ENCODE data around the gene OR8B4. TPM values are rescaled to one million over a fixed set of nuclear protein-coding genes. Genes with fewer than 3 reads are reported as not detected.
A peak's percentile ranks its signal among the peaks of the same experiment; 100 is the strongest.
"Not testable (repeated sequence)": the region's sequence is repeated elsewhere in the genome, so short reads cannot be mapped to it uniquely, and the experiment has no call there.

Gene OR8B4
- total RNA-seq, 2 donors from 2014 or later: not detected

DNA sequence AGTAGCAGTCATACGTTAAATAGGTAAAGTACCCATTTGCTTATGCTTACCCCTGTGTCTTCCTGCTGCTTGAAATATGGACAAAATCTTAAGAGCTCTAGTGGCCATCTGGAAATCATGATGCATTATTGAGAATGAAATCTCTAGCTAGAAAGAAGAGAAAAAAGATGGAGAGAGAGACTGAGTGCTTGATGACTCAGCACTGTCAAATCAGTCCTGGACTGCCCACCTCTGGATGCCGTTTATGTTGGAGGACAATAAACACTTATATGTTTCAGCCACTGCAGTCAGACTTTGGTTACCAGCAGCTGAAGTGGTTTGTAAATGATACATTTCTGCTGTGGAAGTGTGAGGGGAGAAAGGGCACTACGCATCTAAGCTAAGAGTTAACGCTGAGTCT lies 3.6 kb downstream of the OR8B4 start:
- no peaks in the 10 kb centered on the region for H3K4me1 ChIP-seq (replicated peaks)
- no peak overlapping the region for H3K27ac ChIP-seq
- intact Hi-C loops (cut with DNase I): no loop called here
- no peaks in the 10 kb centered on the region for H3K9me3 ChIP-seq
- no peak for DNase-seq (ENCODE audit: low spot score)
- H3K4me3 ChIP-seq: no peak overlapping the region
- no peaks in the 10 kb centered on the region for H3K36me3 ChIP-seq
- H3K27me3 ChIP-seq (replicated peaks; ENCODE audit: insufficient read depth): no peaks in the 10 kb centered on the region
- 75% methylated on average over 4 of the region's 4 CpGs for WGBS
- TF ChIP-seq, protein P1, sequence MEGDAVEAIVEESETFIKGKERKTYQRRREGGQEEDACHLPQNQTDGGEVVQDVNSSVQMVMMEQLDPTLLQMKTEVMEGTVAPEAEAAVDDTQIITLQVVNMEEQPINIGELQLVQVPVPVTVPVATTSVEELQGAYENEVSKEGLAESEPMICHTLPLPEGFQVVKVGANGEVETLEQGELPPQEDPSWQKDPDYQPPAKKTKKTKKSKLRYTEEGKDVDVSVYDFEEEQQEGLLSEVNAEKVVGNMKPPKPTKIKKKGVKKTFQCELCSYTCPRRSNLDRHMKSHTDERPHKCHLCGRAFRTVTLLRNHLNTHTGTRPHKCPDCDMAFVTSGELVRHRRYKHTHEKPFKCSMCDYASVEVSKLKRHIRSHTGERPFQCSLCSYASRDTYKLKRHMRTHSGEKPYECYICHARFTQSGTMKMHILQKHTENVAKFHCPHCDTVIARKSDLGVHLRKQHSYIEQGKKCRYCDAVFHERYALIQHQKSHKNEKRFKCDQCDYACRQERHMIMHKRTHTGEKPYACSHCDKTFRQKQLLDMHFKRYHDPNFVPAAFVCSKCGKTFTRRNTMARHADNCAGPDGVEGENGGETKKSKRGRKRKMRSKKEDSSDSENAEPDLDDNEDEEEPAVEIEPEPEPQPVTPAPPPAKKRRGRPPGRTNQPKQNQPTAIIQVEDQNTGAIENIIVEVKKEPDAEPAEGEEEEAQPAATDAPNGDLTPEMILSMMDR (IDR thresholded peaks at IDR 0.05): no peak
- TF ChIP-seq POLR2AphosphoS5 (IDR thresholded peaks at IDR 0.05) (no peak), POLR2A (IDR thresholded peaks at IDR 0.05) (no peak)

DNA sequence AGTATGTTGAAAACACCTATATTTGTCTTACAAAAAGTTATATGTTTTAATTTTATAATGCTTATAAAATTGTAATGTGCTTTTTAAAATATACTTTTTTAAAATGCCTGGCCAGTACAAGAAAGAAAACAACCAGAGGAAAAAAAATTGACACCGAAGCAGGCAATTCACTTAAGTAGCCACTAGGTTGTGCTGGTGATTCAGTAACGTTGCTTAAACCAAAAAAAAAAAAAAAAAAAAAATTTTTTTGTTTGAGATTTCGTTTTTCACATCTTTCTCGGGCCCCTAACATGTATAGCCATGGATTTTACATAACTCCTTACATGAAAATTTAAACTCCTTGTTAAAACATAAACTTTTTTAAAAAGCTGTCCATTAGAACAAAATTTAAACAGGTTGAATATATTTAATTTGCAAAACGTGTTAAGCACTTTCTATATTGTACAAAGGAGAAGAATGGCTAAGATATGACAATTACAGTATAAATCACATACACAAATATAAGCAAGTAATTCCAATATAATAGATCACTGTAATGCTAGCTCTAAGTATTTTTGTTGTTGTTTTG lies 9.2 kb downstream of the OR8B4 start:
- H3K4me1 ChIP-seq (replicated peaks): no peaks in the 10 kb centered on the region
- H3K4me3 ChIP-seq: no peak overlapping the region
- peaks cover 3% of the 10 kb centered on the region for H3K27me3 ChIP-seq (replicated peaks; ENCODE audit: insufficient read depth)
- 21% methylated on average over 5 of the region's 5 CpGs for WGBS
- H3K27ac ChIP-seq: no peak overlapping the region
- no peak for TF ChIP-seq POLR2A (IDR thresholded peaks at IDR 0.05)
- TF ChIP-seq, protein P1 (IDR thresholded peaks at IDR 0.05): peak in 3 of 4 experiments; percentile 29 to 54 (median 44)
- no peaks in the 10 kb centered on the region for H3K36me3 ChIP-seq
- no peaks in the 10 kb centered on the region for H3K9me3 ChIP-seq
- no peak for DNase-seq (ENCODE audit: low spot score)
- intact Hi-C loops (cut with DNase I): no loop called here

DNA sequence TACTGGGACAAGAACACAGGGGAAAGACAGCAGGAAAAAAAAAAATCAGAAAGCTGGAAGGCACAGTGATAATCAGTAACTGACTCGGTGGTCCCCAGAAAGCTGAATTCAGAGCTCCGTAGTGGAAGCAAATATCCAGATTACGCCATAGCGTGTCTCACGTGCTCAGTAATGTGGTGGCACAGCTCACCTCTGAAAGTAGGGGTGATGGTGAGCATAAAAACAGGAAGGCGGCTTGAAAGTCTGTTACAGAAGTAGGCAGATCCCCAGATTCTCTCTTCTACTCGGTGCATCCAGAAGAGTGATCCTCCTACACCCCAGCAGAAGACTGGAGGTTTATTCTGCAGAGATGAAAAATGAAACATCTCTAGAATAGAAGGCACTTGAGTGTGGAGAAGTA lies 14.8 kb downstream of the OR8B4 start:
- Histone ChIP-seq H3K27me3 (replicated peaks; ENCODE audit: insufficient read depth) (peaks cover 3% of the 10 kb centered on the region), H3K36me3 (no peaks in the 10 kb centered on the region), H3K4me1 (replicated peaks) (no peaks in the 10 kb centered on the region), H3K27ac (no peak overlapping the region), H3K9me3 (no peaks in the 10 kb centered on the region), H3K4me3 (no peak overlapping the region)
- intact Hi-C loops (cut with DNase I): no loop called here
- WGBS: 84% methylated on average over 7 of the region's 7 CpGs
- no peak for DNase-seq (ENCODE audit: low spot score)
- TF ChIP-seq POLR2A (IDR thresholded peaks at IDR 0.05) (no peak), POLR2AphosphoS5 (IDR thresholded peaks at IDR 0.05) (no peak)
- TF ChIP-seq, protein P1 (IDR thresholded peaks at IDR 0.05): no peak

DNA sequence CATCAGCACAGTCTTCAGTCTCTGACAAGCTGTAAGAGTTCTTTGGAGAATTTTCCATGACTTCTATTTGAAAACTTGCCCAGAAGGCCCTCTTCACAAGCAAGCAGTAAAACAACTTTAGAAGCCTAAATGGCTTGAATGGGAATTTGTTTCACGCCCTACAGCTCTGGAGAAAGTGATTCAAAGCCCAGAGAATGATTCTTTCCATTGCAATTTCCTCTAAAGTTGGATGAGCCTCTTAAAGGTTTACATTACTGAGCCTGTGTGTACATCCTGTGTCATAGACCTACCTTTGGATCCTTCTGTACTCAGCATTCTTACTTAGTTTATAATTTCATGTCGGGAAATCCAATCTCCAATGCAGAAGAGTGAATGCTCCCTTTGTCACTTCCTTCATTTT lies 19.1 kb downstream of the OR8B4 start:
- TF ChIP-seq POLR2A (IDR thresholded peaks at IDR 0.05): no peak
- TF ChIP-seq POLR2AphosphoS5 (IDR thresholded peaks at IDR 0.05): no peak
- TF ChIP-seq, protein P1 (IDR thresholded peaks at IDR 0.05): no peak
- intact Hi-C loops (cut with DNase I): no loop called here
- no peak overlapping the region for H3K27ac ChIP-seq
- no peaks in the 10 kb centered on the region for H3K4me1 ChIP-seq (replicated peaks)
- H3K27me3 ChIP-seq (replicated peaks; ENCODE audit: insufficient read depth): no peaks in the 10 kb centered on the region
- WGBS: 71% methylated on average over 2 of the region's 2 CpGs
- no peak overlapping the region for H3K4me3 ChIP-seq
- no peak for DNase-seq (ENCODE audit: low spot score)
- H3K9me3 ChIP-seq: no peaks in the 10 kb centered on the region
- no peaks in the 10 kb centered on the region for H3K36me3 ChIP-seq

DNA sequence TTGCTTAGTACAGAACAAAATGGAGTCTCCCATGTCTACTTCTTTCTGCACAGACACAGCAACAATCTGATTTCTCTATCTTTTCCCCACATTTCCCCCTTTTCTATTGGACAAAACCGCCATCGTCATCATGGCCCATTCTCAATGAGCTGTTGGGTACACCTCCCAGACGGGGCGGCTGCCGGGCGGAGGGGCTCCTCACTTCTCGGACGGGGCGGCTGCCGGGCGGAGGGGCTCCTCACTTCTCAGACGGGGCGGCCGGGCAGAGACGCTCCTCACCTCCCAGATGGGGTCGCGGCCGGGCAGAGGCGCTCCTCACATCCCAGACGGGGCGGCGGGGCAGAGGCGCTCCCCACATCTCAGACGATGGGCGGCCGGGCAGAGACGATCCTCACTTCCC lies 21.5 kb downstream of the OR8B4 start:
- H3K4me1 ChIP-seq (replicated peaks); H3K27ac ChIP-seq; H3K9me3 ChIP-seq; H3K27me3 ChIP-seq (replicated peaks; ENCODE audit: insufficient read depth); intact Hi-C loops (cut with DNase I); H3K36me3 ChIP-seq; H3K4me3 ChIP-seq; DNase-seq (ENCODE audit: low spot score): not testable (repeated sequence)
- 93% methylated on average over 22 of the region's 27 CpGs for WGBS
